Calu3 (cell line): ENCODE measurements around the gene DALRD3. TPM values are rescaled to one million over a fixed set of nuclear protein-coding genes. Genes with fewer than 3 reads are reported as not detected.

Experiments used
- BruUV-seq: library from RNA; stranded (reverse); fragments of 400-500 nt; replicated peaks from 2 replicates; lab custom pipeline; 2021; lab: Mats Ljungman, UMichigan
- CTCF ChIA-PET: fragments of 300-600 bp; sonication (Branson Sonifier 250); formaldehyde crosslinking; loops from one replicate; lab custom pipeline; 2022; ENCODE audit warnings: antibody characterized with exemption; lab: Charles Lee
- DNase-seq: peaks from one replicate; pipeline ENCODE4 v3.0.0; 2022
- H3K27ac Mint-ChIP-seq: one replicate; pipeline ENCODE4 v1.8.0; 2022; ENCODE audit warnings: mixed read lengths; ENCODE audit not compliant: unreplicated experiment
- H3K27me3 Mint-ChIP-seq: one replicate; pipeline ENCODE4 v1.8.0; 2022; ENCODE audit warnings: mixed read lengths; ENCODE audit not compliant: unreplicated experiment
- H3K36me3 Mint-ChIP-seq: one replicate; pipeline ENCODE4 v1.8.0; 2022; ENCODE audit warnings: mild to moderate bottlenecking, moderate library complexity, mixed read lengths; ENCODE audit not compliant: insufficient read depth, unreplicated experiment
- H3K4me1 Mint-ChIP-seq: one replicate; pipeline ENCODE4 v1.8.0; 2022; ENCODE audit warnings: mild to moderate bottlenecking, low read depth, mixed read lengths; ENCODE audit not compliant: unreplicated experiment
- H3K4me3 Mint-ChIP-seq: one replicate; pipeline ENCODE4 v1.8.0; 2022; ENCODE audit warnings: mild to moderate bottlenecking, low read depth, moderate library complexity, mixed read lengths; ENCODE audit not compliant: unreplicated experiment
- H3K9me3 Mint-ChIP-seq: one replicate; pipeline ENCODE4 v1.8.0; 2022; ENCODE audit warnings: low read depth, mixed read lengths; ENCODE audit not compliant: unreplicated experiment
- intact Hi-C: fragments of 100-400 bp; cut with micrococcal nuclease; formaldehyde crosslinking; loops from one replicate; pipeline ENCODE4 v1.10.0; 2022; ENCODE audit not compliant: unreplicated experiment
- total RNA-seq: library from RNA; stranded (reverse); gene quantifications from 2 replicates; pipeline ENCODE4 v1.2.3, GENCODE V29; 2022
- TF ChIP-seq, protein P1 (sequence below): fragments of 200-600 bp; IDR thresholded peaks from one replicate; pipeline ENCODE4 v1.8.0; 2022; ENCODE audit warnings: antibody characterized with exemption; ENCODE audit not compliant: unreplicated experiment

The DALRD3 gene
- total RNA-seq, 1 experiment from 2014 or later = 40.9 TPM

DNA sequence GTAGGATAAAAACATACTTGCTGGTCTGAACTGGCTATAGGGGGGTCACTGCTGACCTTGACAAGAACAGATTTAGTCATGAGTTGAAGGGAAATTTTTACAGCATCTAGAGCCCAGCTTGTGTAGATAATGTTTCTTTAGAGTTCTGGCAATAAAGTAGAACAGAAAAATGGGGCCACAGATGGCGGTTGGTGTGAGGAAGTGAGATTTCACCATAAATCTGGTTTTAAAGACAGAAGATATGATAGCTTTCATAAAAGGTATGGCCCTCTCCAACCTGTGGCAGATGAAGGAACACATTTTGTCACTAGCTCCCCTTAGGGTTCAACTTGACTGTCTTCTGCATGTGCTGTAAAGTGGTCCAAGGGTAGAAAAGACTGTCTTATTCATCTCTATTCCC is 35.2 kb upstream of the DALRD3 start:
- BruUV-seq = no TSS peak
- Mint-ChIP-seq H3K4me1 (peaks cover 8% of the 10 kb centered on the region), H3K27me3 (no peaks in the 10 kb centered on the region), H3K36me3 (peaks cover 38% of the 10 kb centered on the region), H3K4me3 (no peak overlapping the region), H3K9me3 (no peaks in the 10 kb centered on the region), H3K27ac (no peak overlapping the region)
- DNase-seq = no peak
- TF ChIP-seq, protein P1, sequence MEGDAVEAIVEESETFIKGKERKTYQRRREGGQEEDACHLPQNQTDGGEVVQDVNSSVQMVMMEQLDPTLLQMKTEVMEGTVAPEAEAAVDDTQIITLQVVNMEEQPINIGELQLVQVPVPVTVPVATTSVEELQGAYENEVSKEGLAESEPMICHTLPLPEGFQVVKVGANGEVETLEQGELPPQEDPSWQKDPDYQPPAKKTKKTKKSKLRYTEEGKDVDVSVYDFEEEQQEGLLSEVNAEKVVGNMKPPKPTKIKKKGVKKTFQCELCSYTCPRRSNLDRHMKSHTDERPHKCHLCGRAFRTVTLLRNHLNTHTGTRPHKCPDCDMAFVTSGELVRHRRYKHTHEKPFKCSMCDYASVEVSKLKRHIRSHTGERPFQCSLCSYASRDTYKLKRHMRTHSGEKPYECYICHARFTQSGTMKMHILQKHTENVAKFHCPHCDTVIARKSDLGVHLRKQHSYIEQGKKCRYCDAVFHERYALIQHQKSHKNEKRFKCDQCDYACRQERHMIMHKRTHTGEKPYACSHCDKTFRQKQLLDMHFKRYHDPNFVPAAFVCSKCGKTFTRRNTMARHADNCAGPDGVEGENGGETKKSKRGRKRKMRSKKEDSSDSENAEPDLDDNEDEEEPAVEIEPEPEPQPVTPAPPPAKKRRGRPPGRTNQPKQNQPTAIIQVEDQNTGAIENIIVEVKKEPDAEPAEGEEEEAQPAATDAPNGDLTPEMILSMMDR = no peak
- intact Hi-C loops = no loop called here
- CTCF ChIA-PET = no interaction called here

DNA sequence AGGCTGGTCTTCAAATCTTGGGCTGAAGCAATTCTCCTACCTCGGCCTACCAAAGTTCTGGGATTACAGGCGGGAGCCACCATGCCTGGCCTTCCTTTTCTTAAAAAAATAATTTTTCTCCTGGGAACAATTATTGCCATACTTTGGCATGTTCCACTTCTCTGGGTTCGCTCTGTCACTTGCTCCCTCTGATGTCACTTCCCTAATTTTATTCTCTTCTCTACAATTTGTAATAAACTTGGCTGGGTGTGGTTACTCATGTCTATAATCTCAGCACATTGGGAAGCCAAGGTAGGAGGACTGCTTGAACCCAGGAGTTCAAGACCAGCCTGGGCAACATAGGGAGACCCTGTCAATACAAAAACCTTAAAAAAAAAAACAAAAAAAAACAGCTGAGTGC is 16.9 kb upstream of the DALRD3 start:
- TF ChIP-seq, protein P1 = no peak
- no peaks in the 10 kb centered on the region for H3K27me3 Mint-ChIP-seq
- intact Hi-C loops = no loop called here
- H3K27ac Mint-ChIP-seq = no peak overlapping the region
- H3K4me3 Mint-ChIP-seq = no peak overlapping the region
- H3K9me3 Mint-ChIP-seq = no peaks in the 10 kb centered on the region
- CTCF ChIA-PET = no interaction called here
- H3K36me3 Mint-ChIP-seq = peaks cover 28% of the 10 kb centered on the region
- H3K4me1 Mint-ChIP-seq = no peaks in the 10 kb centered on the region
- DNase-seq = no peak
- no TSS peak for BruUV-seq

DNA sequence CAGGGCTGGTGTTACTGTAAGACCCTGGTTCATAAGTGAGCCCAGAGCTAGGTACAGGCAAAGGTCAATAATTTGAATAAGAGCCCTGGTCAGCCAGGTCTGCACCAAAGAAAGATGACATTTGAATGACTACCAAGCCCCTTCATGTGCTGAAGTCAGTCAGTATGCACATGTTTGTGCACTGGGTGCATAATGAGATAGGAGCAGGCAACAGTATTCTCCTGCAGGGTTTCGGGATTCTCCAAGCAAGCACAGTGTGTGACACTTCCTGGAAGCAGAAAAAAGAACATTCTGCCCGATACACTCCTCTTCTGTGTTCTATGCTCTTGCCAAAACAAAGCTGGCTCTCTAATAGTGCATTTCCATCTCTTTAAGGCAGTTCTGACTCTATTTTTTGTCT is 16.3 kb upstream of the DALRD3 start:
- BruUV-seq = no TSS peak
- TF ChIP-seq, protein P1 = no peak
- Mint-ChIP-seq H3K27ac (no peak overlapping the region), H3K36me3 (peaks cover 32% of the 10 kb centered on the region), H3K4me1 (peaks cover 2% of the 10 kb centered on the region), H3K9me3 (no peaks in the 10 kb centered on the region), H3K4me3 (no peak overlapping the region), H3K27me3 (no peaks in the 10 kb centered on the region)
- DNase-seq = no peak
- intact Hi-C loops = no loop called here
- CTCF ChIA-PET = interaction anchor here (0.6 kb wide), 1 partner anchor 337 kb away, joined by 3 read pairs; no protein-coding TSS in a partner anchor

DNA sequence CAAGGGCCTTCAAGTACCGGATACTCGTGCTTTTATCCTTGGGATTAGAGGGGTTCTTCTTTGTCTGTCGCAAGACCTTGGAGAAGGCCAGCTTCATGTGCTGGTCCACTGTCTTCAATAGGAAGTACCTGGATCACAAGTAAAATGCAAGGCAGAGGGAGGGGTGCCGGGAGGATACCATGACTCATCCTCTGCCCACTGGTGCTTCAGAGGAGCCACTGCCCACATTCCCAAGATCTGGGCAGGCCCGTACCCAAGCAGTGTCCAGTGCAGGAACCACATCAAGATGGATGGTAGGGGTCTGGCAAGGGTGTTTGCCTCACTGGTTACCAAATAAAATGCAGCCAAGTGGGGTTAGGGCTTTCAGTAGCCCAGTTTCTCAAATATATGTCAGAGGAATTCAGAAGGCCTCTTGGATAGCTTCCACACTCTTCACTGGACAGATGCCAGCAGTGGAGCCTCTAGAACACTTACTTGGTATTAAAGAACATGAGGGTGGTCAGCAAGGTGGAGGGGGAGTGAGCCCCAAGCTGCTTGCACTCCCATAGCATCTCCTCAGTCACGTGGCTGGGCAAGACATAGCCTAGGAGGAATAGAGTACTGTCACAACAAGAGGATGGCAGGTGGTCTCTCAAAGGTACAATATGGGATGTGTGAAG is 14.4 kb upstream of the DALRD3 start:
- TF ChIP-seq, protein P1 = no peak
- Mint-ChIP-seq H3K27ac (no peak overlapping the region), H3K4me1 (peaks cover 20% of the 10 kb centered on the region), H3K9me3 (no peaks in the 10 kb centered on the region), H3K4me3 (no peak overlapping the region), H3K27me3 (no peaks in the 10 kb centered on the region), H3K36me3 (peaks cover 51% of the 10 kb centered on the region)
- CTCF ChIA-PET = interaction anchor here (0.6 kb wide), 1 partner anchor 222 kb away, joined by 3 read pairs; no protein-coding TSS in a partner anchor
- intact Hi-C loops = no loop called here
- DNase-seq = no peak
- BruUV-seq = no TSS peak
